HEK293 (cell line): ENCODE data around the gene MAP6.

Experiments used
- CTCF ChIA-PET: fragments of 350-600 bp; formaldehyde crosslinking; extraction: SDS; loops from one replicate; lab custom pipeline; 2021; ENCODE audit warnings: antibody characterized with exemption; lab: Yijun Ruan, JAX
- POLR2A ChIA-PET: fragments of 300-600 bp; formaldehyde crosslinking; extraction: SDS; loops from one replicate; lab custom pipeline; 2020; ENCODE audit warnings: antibody characterized with exemption, inconsistent platforms; lab: Yijun Ruan, JAX
- H3K27ac ChIP-seq: fragments of 200-500 bp; sonication (Bioruptor generic); 2 replicates; pipeline ENCODE4 v1.5.1; 2014; ENCODE audit warnings: low read depth, low read length, control low read depth, inconsistent platforms; ENCODE audit errors: extremely low read depth
- H3K36me3 ChIP-seq, 2 experiments: fragments of 200-500 bp in 1 of 2; sonication (Bioruptor generic) in 1 of 2; 1 replicate in 1 of 2; 2 replicates in 1 of 2; pipeline ENCODE4 v1.5.1; 2014 to 2017; ENCODE audit warnings: inconsistent platforms in 2 of 2, low read length in 2 of 2; ENCODE audit not compliant: control insufficient read depth in 2 of 2, insufficient read depth in 1 of 2
- H3K4me1 ChIP-seq: fragments of 200-500 bp; sonication (Bioruptor generic); 2 replicates; pipeline ENCODE4 v1.5.1; 2014; ENCODE audit warnings: mild to moderate bottlenecking, low read length, inconsistent platforms; ENCODE audit not compliant: control insufficient read depth, insufficient read depth
- H3K4me3 ChIP-seq: 2 replicates; pipeline ENCODE4 v1.5.1; 2011; ENCODE audit warnings: low read depth, mild to moderate bottlenecking, control low read depth, low read length, moderate library complexity
- H3K9me3 ChIP-seq: fragments of 200-500 bp; sonication (Bioruptor generic); 2 replicates; pipeline ENCODE4 v1.5.1; 2014; ENCODE audit warnings: low read depth, low read length, inconsistent platforms; ENCODE audit not compliant: control insufficient read depth, insufficient read depth
- GLI2 ChIP-seq: fragments of 450-650 bp; formaldehyde crosslinking; IDR thresholded peaks from 2 replicates; pipeline ENCODE4; 2017; ENCODE audit warnings: missing biosample characterization, missing genetic modification characterization, low read depth, borderline replicate concordance
- HOXD13 ChIP-seq: sonication (generic); formaldehyde crosslinking; IDR thresholded peaks from 2 replicates; pipeline ENCODE4 v1.8.0; 2022; ENCODE audit warnings: missing genetic modification reagents, borderline replicate concordance
- PRDM10 ChIP-seq: fragments of 450-650 bp; formaldehyde crosslinking; IDR thresholded peaks from 2 replicates; pipeline ENCODE4 v1.5.1; 2016; ENCODE audit warnings: missing biosample characterization, missing genetic modification characterization
- REST ChIP-seq: fragments of 450-650 bp; formaldehyde crosslinking; IDR thresholded peaks from 2 replicates; pipeline ENCODE4 v1.5.1; 2016; ENCODE audit warnings: missing biosample characterization, missing genetic modification characterization
- TSHZ1 ChIP-seq: fragments of 450-650 bp; formaldehyde crosslinking; IDR thresholded peaks from 2 replicates; pipeline ENCODE4 v1.5.1; 2016; ENCODE audit warnings: missing biosample characterization, missing genetic modification characterization, borderline replicate concordance
- YY1 ChIP-seq: fragments of 450-650 bp; formaldehyde crosslinking; IDR thresholded peaks from 2 replicates; pipeline ENCODE4 v1.5.1; 2018; ENCODE audit warnings: missing biosample characterization, missing genetic modification characterization
- ZNF19 ChIP-seq: fragments of 450-650 bp; formaldehyde crosslinking; IDR thresholded peaks from 2 replicates; pipeline ENCODE4; 2016; ENCODE audit warnings: missing biosample characterization, missing genetic modification characterization, low read depth
- ZNF211 ChIP-seq: fragments of 450-650 bp; formaldehyde crosslinking; IDR thresholded peaks from 2 replicates; pipeline ENCODE4 v1.5.1; 2016; ENCODE audit warnings: low read depth, missing biosample characterization, missing genetic modification characterization
- ZNF248 ChIP-seq: fragments of 450-650 bp; formaldehyde crosslinking; IDR thresholded peaks from 2 replicates; pipeline ENCODE4 v1.5.1; 2017; ENCODE audit warnings: missing biosample characterization, missing genetic modification characterization
- ZNF350 ChIP-seq: fragments of 450-650 bp; formaldehyde crosslinking; IDR thresholded peaks from 2 replicates; pipeline ENCODE4 v1.5.0; 2017; ENCODE audit warnings: missing biosample characterization, mild to moderate bottlenecking, missing genetic modification characterization
- ZNF529 ChIP-seq: fragments of 450-650 bp; formaldehyde crosslinking; IDR thresholded peaks from 2 replicates; pipeline ENCODE4 v1.5.1; 2017; ENCODE audit warnings: missing genetic modification characterization, missing biosample characterization; ENCODE audit not compliant: insufficient replicate concordance
- ZNF843 ChIP-seq: fragments of 450-650 bp; formaldehyde crosslinking; IDR thresholded peaks from 2 replicates; pipeline ENCODE4 v1.5.1; 2016; ENCODE audit warnings: missing biosample characterization, missing genetic modification characterization
- TF ChIP-seq, protein P1 (sequence below): fragments of 450-650 bp; formaldehyde crosslinking; IDR thresholded peaks from 2 replicates; pipeline ENCODE4 v1.5.1; 2016; ENCODE audit warnings: missing biosample characterization, missing genetic modification characterization
- TF ChIP-seq, protein P2 (sequence below): fragments of 450-650 bp; formaldehyde crosslinking; IDR thresholded peaks from 2 replicates; pipeline ENCODE4 v1.5.1; 2016; ENCODE audit warnings: missing biosample characterization, missing genetic modification characterization

MAP6 gene

DNA sequence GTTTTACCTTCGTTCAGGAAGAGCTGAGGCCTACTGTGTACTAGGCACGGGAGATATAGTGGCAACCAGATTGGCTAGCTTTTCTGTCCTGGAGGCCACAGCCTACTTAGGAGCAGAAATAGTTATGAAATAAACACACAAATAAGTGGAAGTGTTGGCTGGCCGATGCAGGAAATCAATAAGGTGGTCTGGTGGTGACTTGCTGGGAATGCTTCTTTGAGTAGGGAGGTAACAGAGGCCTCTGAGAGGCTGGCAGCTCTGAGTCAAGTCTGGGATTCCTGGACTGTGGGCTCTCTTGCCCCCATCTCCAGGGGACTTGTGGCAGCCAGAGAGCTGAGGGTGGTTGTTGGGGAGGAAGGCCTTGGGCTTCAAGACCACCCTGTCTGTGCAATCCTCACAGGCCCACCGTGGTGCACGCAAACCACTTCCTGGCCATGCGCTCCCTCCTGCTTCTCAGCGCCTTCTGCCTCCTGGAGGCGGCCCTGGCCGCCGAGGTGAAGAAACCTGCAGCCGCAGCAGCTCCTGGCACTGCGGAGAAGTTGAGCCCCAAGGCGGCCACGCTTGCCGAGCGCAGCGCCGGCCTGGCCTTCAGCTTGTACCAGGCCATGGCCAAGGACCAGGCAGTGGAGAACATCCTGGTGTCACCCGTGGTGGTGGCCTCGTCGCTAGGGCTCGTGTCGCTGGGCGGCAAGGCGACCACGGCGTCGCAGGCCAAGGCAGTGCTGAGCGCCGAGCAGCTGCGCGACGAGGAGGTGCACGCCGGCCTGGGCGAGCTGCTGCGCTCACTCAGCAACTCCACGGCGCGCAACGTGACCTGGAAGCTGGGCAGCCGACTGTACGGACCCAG, 102.7 kb downstream of the MAP6 start (continued):
- no peak for TF ChIP-seq YY1 (tag by site-specific recombination)

- no peak overlapping the region for H3K27ac ChIP-seq
- no peak overlapping the region for H3K4me3 ChIP-seq
- H3K4me1 ChIP-seq, result no peaks in the 10 kb centered on the region
- CTCF ChIA-PET, result interaction anchor here (1.1 to 1.6 kb wide), 3 partner anchors 8 to 18 kb away, joined by 3 to 15 read pairs (median 6); no protein-coding TSS in a partner anchor
- TF ChIP-seq HOXD13 (no peak), ZNF19 (tag by site-specific recombination) (no peak), ZNF529 (tag by site-specific recombination) (no peak), ZNF843 (tag by site-specific recombination) (no peak)
- POLR2A ChIA-PET, result interaction anchor here (1.1 to 1.3 kb wide), 2 partner anchors 9 to 11 kb away, joined by 3 to 7 read pairs; no protein-coding TSS in a partner anchor
- no peaks in the 10 kb centered on the region for H3K9me3 ChIP-seq
- H3K36me3 ChIP-seq, result peaks cover 0 to 62% of the 10 kb centered on the region in 2 experiments; a peak in 2 of 3 replicates
Measured at GRCh38 chr11:75565221-75565814, 103.5 kb downstream of the MAP6 start.

DNA sequence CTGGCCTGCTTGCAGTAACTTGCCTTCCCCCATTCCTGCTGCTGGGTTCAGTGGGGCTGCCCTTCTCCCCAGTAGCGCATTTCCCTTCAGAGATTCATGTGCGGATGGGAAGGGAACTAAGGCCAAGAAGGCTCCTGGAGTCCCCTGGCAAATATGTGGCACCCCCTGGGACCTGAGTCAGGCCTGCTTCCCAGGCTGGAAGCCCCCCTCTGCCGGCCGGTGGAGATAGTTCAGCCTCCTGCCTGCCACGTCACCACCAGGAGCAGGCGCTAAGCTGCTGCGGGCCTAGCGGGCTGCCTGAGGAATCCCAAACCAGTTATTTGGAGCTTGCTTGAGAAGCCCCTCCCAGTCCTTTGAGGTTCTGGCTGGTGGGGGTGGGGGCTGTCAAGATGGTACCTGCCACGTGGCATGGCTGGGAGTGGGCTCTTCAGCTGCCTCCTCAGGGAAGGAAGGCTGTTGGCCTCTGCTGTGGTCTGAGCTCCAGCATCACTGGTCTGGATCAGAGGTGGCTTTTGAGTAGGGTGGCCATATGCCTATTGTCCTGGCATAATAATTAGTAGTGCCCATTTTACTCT, 104.8 kb downstream of the MAP6 start:
- H3K4me3 ChIP-seq, result no peak overlapping the region

More for the DNA sequence above, 104.8 kb downstream of the MAP6 start:
- Histone ChIP-seq H3K4me1 (no peaks in the 10 kb centered on the region), H3K27ac (peak overlapping the region; percentile 22; the same call in 1 of the 2 replicates), H3K9me3 (no peaks in the 10 kb centered on the region), H3K36me3 (peaks cover 0 to 49% of the 10 kb centered on the region in 2 experiments; a peak in 2 of 3 replicates)
- TF ChIP-seq, protein P1, sequence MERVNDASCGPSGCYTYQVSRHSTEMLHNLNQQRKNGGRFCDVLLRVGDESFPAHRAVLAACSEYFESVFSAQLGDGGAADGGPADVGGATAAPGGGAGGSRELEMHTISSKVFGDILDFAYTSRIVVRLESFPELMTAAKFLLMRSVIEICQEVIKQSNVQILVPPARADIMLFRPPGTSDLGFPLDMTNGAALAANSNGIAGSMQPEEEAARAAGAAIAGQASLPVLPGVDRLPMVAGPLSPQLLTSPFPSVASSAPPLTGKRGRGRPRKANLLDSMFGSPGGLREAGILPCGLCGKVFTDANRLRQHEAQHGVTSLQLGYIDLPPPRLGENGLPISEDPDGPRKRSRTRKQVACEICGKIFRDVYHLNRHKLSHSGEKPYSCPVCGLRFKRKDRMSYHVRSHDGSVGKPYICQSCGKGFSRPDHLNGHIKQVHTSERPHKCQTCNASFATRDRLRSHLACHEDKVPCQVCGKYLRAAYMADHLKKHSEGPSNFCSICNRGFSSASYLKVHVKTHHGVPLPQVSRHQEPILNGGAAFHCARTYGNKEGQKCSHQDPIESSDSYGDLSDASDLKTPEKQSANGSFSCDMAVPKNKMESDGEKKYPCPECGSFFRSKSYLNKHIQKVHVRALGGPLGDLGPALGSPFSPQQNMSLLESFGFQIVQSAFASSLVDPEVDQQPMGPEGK (tag by site-specific recombination), result no peak
- TF ChIP-seq ZNF248 (tag by site-specific recombination), result no peak
- TF ChIP-seq TSHZ1 (tag by site-specific recombination), result no peak
- no peak for TF ChIP-seq ZNF350 (tag by site-specific recombination)
- TF ChIP-seq, protein P2, sequence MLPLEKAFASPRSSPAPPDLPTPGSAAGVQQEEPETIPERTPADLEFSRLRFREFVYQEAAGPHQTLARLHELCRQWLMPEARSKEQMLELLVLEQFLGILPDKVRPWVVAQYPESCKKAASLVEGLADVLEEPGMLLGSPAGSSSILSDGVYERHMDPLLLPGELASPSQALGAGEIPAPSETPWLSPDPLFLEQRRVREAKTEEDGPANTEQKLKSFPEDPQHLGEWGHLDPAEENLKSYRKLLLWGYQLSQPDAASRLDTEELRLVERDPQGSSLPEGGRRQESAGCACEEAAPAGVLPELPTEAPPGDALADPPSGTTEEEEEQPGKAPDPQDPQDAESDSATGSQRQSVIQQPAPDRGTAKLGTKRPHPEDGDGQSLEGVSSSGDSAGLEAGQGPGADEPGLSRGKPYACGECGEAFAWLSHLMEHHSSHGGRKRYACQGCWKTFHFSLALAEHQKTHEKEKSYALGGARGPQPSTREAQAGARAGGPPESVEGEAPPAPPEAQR, result no peak
- TF ChIP-seq PRDM10 (tag by site-specific recombination), result peak; percentile 37; the same call in 1 of the 2 replicates
- TF ChIP-seq ZNF211 (tag by site-specific recombination), result no peak
- no peak for TF ChIP-seq REST
- TF ChIP-seq GLI2 (tag by site-specific recombination), result no peak
- CTCF ChIA-PET, result interaction anchor here (0.7 to 1.1 kb wide), 3 partner anchors 9 to 90 kb away, joined by 3 read pairs; no protein-coding TSS in a partner anchor
- POLR2A ChIA-PET, result interaction anchor here (0.9 to 2.5 kb wide), 3 partner anchors 10 to 20 kb away, joined by 3 to 23 read pairs (median 4); no protein-coding TSS in a partner anchor
